Tibial nerve (tissue), 4 donors: ENCODE results near the gene DNAJC6. TPM values are rescaled to one million over a fixed set of nuclear protein-coding genes. Genes with fewer than 3 reads are reported as not detected.

Experiments
- DNase-seq, 2 donors: peaks; one replicate each; pipeline ENCODE4 v3.0.0-alpha.2; 2019; ENCODE audit warnings: low spot score in 2 of 2
- H3K27ac ChIP-seq, 4 donors: fragments of 200-600 bp; sonication (generic) in 3 of 4; one replicate each; pipeline ENCODE4 v1.5.1; 2017 to 2019; ENCODE audit warnings: mild to moderate bottlenecking in 1 of 4
- H3K27me3 ChIP-seq, 2 donors: fragments of 200-600 bp; sonication (generic) in 1 of 2; one replicate each; pipeline versions ENCODE4 v1.5.1 to v1.6.0; 2017 to 2019
- H3K36me3 ChIP-seq, 3 donors: fragments of 200-600 bp; sonication (generic); one replicate each; pipeline ENCODE4 v1.5.1; 2018 to 2019
- H3K4me1 ChIP-seq, 4 donors: fragments of 200-600 bp; sonication (generic) in 3 of 4; one replicate each; pipeline ENCODE4 v1.5.1; 2017 to 2019
- H3K4me3 ChIP-seq, 4 donors: fragments of 200-600 bp; sonication (generic) in 3 of 4; one replicate each; pipeline ENCODE4 v1.5.1; 2017 to 2019; ENCODE audit warnings: mild to moderate bottlenecking in 1 of 4, moderate library complexity in 1 of 4
- H3K9me3 ChIP-seq, 4 donors: fragments of 200-600 bp; sonication (generic) in 3 of 4; one replicate each; pipeline ENCODE4 v1.5.1; 2017 to 2019
- CTCF ChIP-seq, 5 experiments: fragments of 200-600 bp in 3 of 5; fragments of 450-650 bp in 2 of 5; sonication (generic) in 3 of 5; IDR thresholded peaks; one replicate each; pipeline ENCODE4 v1.5.1; 2016 to 2019; ENCODE audit warnings: antibody characterized with exemption in 5 of 5, mild to moderate bottlenecking in 3 of 5, moderate library complexity in 2 of 5
- EP300 ChIP-seq, 2 donors: sonication (generic); formaldehyde crosslinking; IDR thresholded peaks; one replicate each; pipeline ENCODE4 v1.6.1; 2017; ENCODE audit warnings: antibody characterized with exemption in 2 of 2, mild to moderate bottlenecking in 1 of 2
- POLR2A ChIP-seq, 2 donors: fragments of 450-650 bp; IDR thresholded peaks; one replicate each; pipeline ENCODE4 v1.6.1; 2017; ENCODE audit warnings: antibody characterized with exemption in 2 of 2, mild to moderate bottlenecking in 2 of 2, moderate library complexity in 2 of 2
- WGBS, 2 donors: methylation state at CpG; one replicate each; pipeline ENCODE4 v1.1.5; 2018; 5-methylcytosine and 5-hydroxymethylcytosine counted together
- total RNA-seq, 4 donors: library from RNA; depleted of rRNA; stranded (reverse); fragments of >200 nt; gene quantifications; one replicate each; pipeline ENCODE4 v1.1.0, GENCODE V29; 2016

Gene DNAJC6
- total RNA-seq, 4 donors from 2014 or later, result 11.4 to 19.2 (median 16.9) TPM

GRCh38 chr1:65424573-65424889, 115.2 kb downstream of the DNAJC6 start:
- Histone ChIP-seq H3K9me3 (no peaks in the 10 kb centered on the region), H3K4me3 (no peak overlapping the region), H3K36me3 (peaks cover 0 to 40% (median 0%) of the 10 kb centered on the region in 3 donors), H3K27me3 (no peaks in the 10 kb centered on the region), H3K27ac (no peak overlapping the region), H3K4me1 (peaks cover 0 to 50% (median 23%) of the 10 kb centered on the region in 4 donors)
- no peak for DNase-seq
- WGBS, 2 donors, result 54 to 70% methylated on average over 1 of the region's 1 CpG
- TF ChIP-seq CTCF (IDR thresholded peaks at IDR 0.05), result no peak
- TF ChIP-seq EP300 (IDR thresholded peaks at IDR 0.05), result no peak
- TF ChIP-seq POLR2A (IDR thresholded peaks at IDR 0.05), result no peak

- DNase-seq, result no peak
- H3K4me1 ChIP-seq, result peaks cover 0 to 52% (median 23%) of the 10 kb centered on the region in 4 donors
- peaks cover 0 to 44% (median 0%) of the 10 kb centered on the region in 3 donors for H3K36me3 ChIP-seq
- 95 to 99% methylated on average over 2 of the region's 2 CpGs for WGBS, 2 donors
- H3K27ac ChIP-seq, result no peak overlapping the region
- no peaks in the 10 kb centered on the region for H3K9me3 ChIP-seq
- no peaks in the 10 kb centered on the region for H3K27me3 ChIP-seq
- no peak for TF ChIP-seq CTCF (IDR thresholded peaks at IDR 0.05)
- TF ChIP-seq POLR2A (IDR thresholded peaks at IDR 0.05), result no peak
- TF ChIP-seq EP300 (IDR thresholded peaks at IDR 0.05), result no peak
- no peak overlapping the region for H3K4me3 ChIP-seq
Observed at GRCh38 chr1:65425006-65425405, 115.7 kb downstream of the DNAJC6 start.

GRCh38 chr1:65425697-65426096, 116.4 kb downstream of the DNAJC6 start:
- H3K27me3 ChIP-seq, result no peaks in the 10 kb centered on the region
- H3K9me3 ChIP-seq, result no peaks in the 10 kb centered on the region
- no peak overlapping the region for H3K27ac ChIP-seq
- DNase-seq, result no peak
- H3K36me3 ChIP-seq, result peaks cover 0 to 48% (median 0%) of the 10 kb centered on the region in 3 donors
- H3K4me1 ChIP-seq, result peaks cover 0 to 59% (median 23%) of the 10 kb centered on the region in 4 donors
- TF ChIP-seq POLR2A (IDR thresholded peaks at IDR 0.05), result no peak
- no peak for TF ChIP-seq CTCF (IDR thresholded peaks at IDR 0.05)
- TF ChIP-seq EP300 (IDR thresholded peaks at IDR 0.05), result no peak
- no peak overlapping the region for H3K4me3 ChIP-seq
- WGBS, 2 donors, result 84 to 86% methylated on average over 3 of the region's 3 CpGs

GRCh38 chr1:65429078-65429477, 119.7 kb downstream of the DNAJC6 start:
- H3K27me3 ChIP-seq, result no peaks in the 10 kb centered on the region
- peaks cover 0 to 65% (median 0%) of the 10 kb centered on the region in 3 donors for H3K36me3 ChIP-seq
- no peak for DNase-seq
- no peak for TF ChIP-seq POLR2A (IDR thresholded peaks at IDR 0.05)
- TF ChIP-seq CTCF (IDR thresholded peaks at IDR 0.05), result no peak
- no peak for TF ChIP-seq EP300 (IDR thresholded peaks at IDR 0.05)
- no peak overlapping the region for H3K4me3 ChIP-seq
- H3K4me1 ChIP-seq, result peaks cover 0 to 46% (median 4%) of the 10 kb centered on the region in 4 donors
- no peaks in the 10 kb centered on the region for H3K9me3 ChIP-seq
- peak overlapping the region in 2 of 4 donors; percentile 52 to 54 for H3K27ac ChIP-seq
- WGBS, 2 donors, result 91 to 93% methylated on average over 2 of the region's 2 CpGs

GRCh38 chr1:65429806-65430205, 120.5 kb downstream of the DNAJC6 start:
- WGBS, 2 donors, result 41 to 42% methylated on average over 7 of the region's 7 CpGs
- peak overlapping the region in 2 of 4 donors; percentile 52 to 54 for H3K27ac ChIP-seq
- H3K27me3 ChIP-seq, result no peaks in the 10 kb centered on the region
- peaks cover 0 to 43% (median 3%) of the 10 kb centered on the region in 4 donors for H3K4me1 ChIP-seq
- no peak for DNase-seq
- TF ChIP-seq CTCF (IDR thresholded peaks at IDR 0.05) (no peak), POLR2A (IDR thresholded peaks at IDR 0.05) (no peak), EP300 (IDR thresholded peaks at IDR 0.05) (peak in 1 of 2 donors; percentile 73)
- no peaks in the 10 kb centered on the region for H3K9me3 ChIP-seq
- H3K4me3 ChIP-seq, result no peak overlapping the region
- H3K36me3 ChIP-seq, result peaks cover 0 to 69% (median 0%) of the 10 kb centered on the region in 3 donors
